Nephron progenitor cell (in vitro differentiated cells): ENCODE data around the gene PIK3R2.

ENCODE experiments used
- DNase-seq: peaks from one replicate; pipeline ENCODE4 v3.0.0; 2021
- H3K27ac Mint-ChIP-seq: 2 replicates; pipeline ENCODE4 v1.8.0; 2021; ENCODE audit warnings: mild to moderate bottlenecking, moderate library complexity, mixed read lengths
- H3K27me3 Mint-ChIP-seq: 2 replicates; pipeline ENCODE4 v1.8.0; 2021; ENCODE audit warnings: mild to moderate bottlenecking, low read depth, mixed read lengths; ENCODE audit not compliant: poor library complexity
- H3K36me3 Mint-ChIP-seq: 2 replicates; pipeline ENCODE4 v1.8.0; 2021; ENCODE audit warnings: low read depth, mixed read lengths
- H3K4me1 Mint-ChIP-seq: 2 replicates; pipeline ENCODE4 v1.8.0; 2021; ENCODE audit warnings: mixed read lengths
- H3K4me3 Mint-ChIP-seq: 2 replicates; pipeline ENCODE4 v1.8.0; 2021; ENCODE audit warnings: mild to moderate bottlenecking, moderate library complexity, mixed read lengths
- H3K9me3 Mint-ChIP-seq: 2 replicates; pipeline ENCODE4 v1.8.0; 2021; ENCODE audit warnings: mild to moderate bottlenecking, moderate library complexity, mixed read lengths
- CTCF ChIP-seq: fragments of 200-600 bp; sonication (generic); IDR thresholded peaks from 2 replicates; pipeline ENCODE4 v1.5.0; 2021; ENCODE audit warnings: antibody characterized with exemption

The PIK3R2 gene

GRCh38 chr19:18128044-18128443 is 24.9 kb upstream of the PIK3R2 start:
- H3K36me3 Mint-ChIP-seq, result peaks cover 41% of the 10 kb centered on the region
- TF ChIP-seq CTCF, result no peak

GRCh38 chr19:18128805-18129204 is 24.2 kb upstream of the PIK3R2 start:
- no peak for DNase-seq
- Mint-ChIP-seq H3K9me3 (no peaks in the 10 kb centered on the region), H3K4me1 (peaks cover under 1% of the 10 kb centered on the region), H3K27ac (no peak overlapping the region), H3K27me3 (no peaks in the 10 kb centered on the region), H3K4me3 (no peak overlapping the region), H3K36me3 (peaks cover 41% of the 10 kb centered on the region)
- TF ChIP-seq CTCF, result no peak

More at GRCh38 chr19:18128044-18128443, 24.9 kb upstream of the PIK3R2 start:
- DNase-seq, result no peak
- no peak overlapping the region for H3K4me3 Mint-ChIP-seq
- peaks cover 6% of the 10 kb centered on the region for H3K4me1 Mint-ChIP-seq
- H3K27ac Mint-ChIP-seq, result no peak overlapping the region
- no peaks in the 10 kb centered on the region for H3K27me3 Mint-ChIP-seq
- no peaks in the 10 kb centered on the region for H3K9me3 Mint-ChIP-seq

GRCh38 chr19:18130523-18131242 is 22.3 kb upstream of the PIK3R2 start:
- no peak for TF ChIP-seq CTCF
- no peak for DNase-seq
- Mint-ChIP-seq H3K36me3 (peaks cover 38% of the 10 kb centered on the region), H3K9me3 (no peaks in the 10 kb centered on the region), H3K4me3 (no peak overlapping the region), H3K4me1 (no peaks in the 10 kb centered on the region), H3K27me3 (no peaks in the 10 kb centered on the region), H3K27ac (no peak overlapping the region)

- TF ChIP-seq CTCF, result no peak
- peak; percentile 55 for DNase-seq
Measured at GRCh38 chr19:18131841-18132596, 20.9 kb upstream of the PIK3R2 start.

GRCh38 chr19:18135712-18136584 is 17.0 kb upstream of the PIK3R2 start:
- no peak overlapping the region for H3K4me3 Mint-ChIP-seq
- H3K9me3 Mint-ChIP-seq, result no peaks in the 10 kb centered on the region
- no peaks in the 10 kb centered on the region for H3K27me3 Mint-ChIP-seq
- no peak for TF ChIP-seq CTCF
- H3K27ac Mint-ChIP-seq, result no peak overlapping the region
- peaks cover 32% of the 10 kb centered on the region for H3K36me3 Mint-ChIP-seq
- no peak for DNase-seq
- H3K4me1 Mint-ChIP-seq, result no peaks in the 10 kb centered on the region

More at GRCh38 chr19:18131841-18132596, 20.9 kb upstream of the PIK3R2 start:
- no peak overlapping the region for H3K4me3 Mint-ChIP-seq
- no peaks in the 10 kb centered on the region for H3K27me3 Mint-ChIP-seq
- H3K27ac Mint-ChIP-seq, result no peak overlapping the region
- peaks cover 31% of the 10 kb centered on the region for H3K36me3 Mint-ChIP-seq
- no peaks in the 10 kb centered on the region for H3K9me3 Mint-ChIP-seq
- H3K4me1 Mint-ChIP-seq, result no peaks in the 10 kb centered on the region
